Activated naive CD4-positive, alpha-beta T cell treated with anti-CD3 and anti-CD28 coated beads for 36 hours (primary cell): Measurements from ENCODE around the gene KLHL36. TPM values are rescaled to one million over a fixed set of nuclear protein-coding genes. Genes with fewer than 3 reads are reported as not detected.
"Not testable (repeated sequence)": the region's sequence is repeated elsewhere in the genome, so short reads cannot be mapped to it uniquely, and the experiment has no call there.

Experiments
- CTCF ChIA-PET: fragments of 350-600 bp; sonication (Branson Sonifier 250); formaldehyde crosslinking; loops from one replicate; lab custom pipeline; 2021; ENCODE audit warnings: antibody characterized with exemption; lab: Charles Lee
- DNase-seq: peaks from one replicate; pipeline ENCODE4 v3.0.0-alpha.2; 2020
- H3K27ac Mint-ChIP-seq: one replicate; pipeline ENCODE4 v1.8.0; 2021; ENCODE audit warnings: mild to moderate bottlenecking, mixed read lengths
- H3K27me3 Mint-ChIP-seq: one replicate; pipeline ENCODE4 v1.8.0; 2021; ENCODE audit warnings: low read depth, mixed read lengths
- H3K36me3 Mint-ChIP-seq: one replicate; pipeline ENCODE4 v1.8.0; 2021; ENCODE audit warnings: low read depth, mixed read lengths
- H3K4me1 Mint-ChIP-seq: one replicate; pipeline ENCODE4 v1.8.0; 2021; ENCODE audit warnings: low read depth, mixed read lengths
- H3K4me3 Mint-ChIP-seq: one replicate; pipeline ENCODE4 v1.8.0; 2021; ENCODE audit warnings: mild to moderate bottlenecking, moderate library complexity, mixed read lengths
- H3K9me3 Mint-ChIP-seq: one replicate; pipeline ENCODE4 v1.8.0; 2021; ENCODE audit warnings: mixed read lengths
- intact Hi-C: fragments of 100-400 bp; cut with micrococcal nuclease; formaldehyde crosslinking; loops from one replicate; pipeline ENCODE4 v1.15.1; 2023
- total RNA-seq, 2 experiments: library from RNA; stranded (reverse); gene quantifications; one replicate each; pipeline ENCODE4 v1.2.3, GENCODE V29; 2021

Gene KLHL36
- total RNA-seq, 2 experiments from 2014 or later: 45.7 to 50.3 TPM

- DNase-seq: no peak
- H3K27ac Mint-ChIP-seq: no peak overlapping the region
- H3K9me3 Mint-ChIP-seq: no peaks in the 10 kb centered on the region
- H3K36me3 Mint-ChIP-seq: no peaks in the 10 kb centered on the region
- intact Hi-C loops: no loop called here
- peaks cover 4% of the 10 kb centered on the region for H3K4me1 Mint-ChIP-seq
- CTCF ChIA-PET: interaction anchor here (0.6 to 1.3 kb wide), 4 partner anchors 17 to 48 kb away, joined by 3 read pairs; no protein-coding TSS in a partner anchor
- no peak overlapping the region for H3K4me3 Mint-ChIP-seq
- H3K27me3 Mint-ChIP-seq: no peaks in the 10 kb centered on the region
Measured at GRCh38 chr16:84690088-84690819, 41.9 kb downstream of the KLHL36 start.

GRCh38 chr16:84692451-84693214, 44.3 kb downstream of the KLHL36 start:
- Mint-ChIP-seq H3K4me3 (no peak overlapping the region), H3K9me3 (no peaks in the 10 kb centered on the region), H3K27ac (no peak overlapping the region), H3K27me3 (no peaks in the 10 kb centered on the region), H3K36me3 (no peaks in the 10 kb centered on the region), H3K4me1 (peaks cover 3% of the 10 kb centered on the region)
- intact Hi-C loops: no loop called here
- CTCF ChIA-PET: no interaction called here
- DNase-seq: no peak

- intact Hi-C loops: not testable (repeated sequence)
Measured at GRCh38 chr16:84693869-84694268, 45.6 kb downstream of the KLHL36 start.

GRCh38 chr16:84694980-84695379, 46.7 kb downstream of the KLHL36 start:
- CTCF ChIA-PET: interaction anchor here (0.8 to 1.6 kb wide), 3 partner anchors 20 to 276 kb away, joined by 3 to 5 read pairs (median 3); no protein-coding TSS in a partner anchor
- Mint-ChIP-seq H3K27me3 (no peaks in the 10 kb centered on the region), H3K4me1 (no peaks in the 10 kb centered on the region), H3K36me3 (peaks cover 1% of the 10 kb centered on the region), H3K9me3 (no peaks in the 10 kb centered on the region), H3K4me3 (no peak overlapping the region), H3K27ac (no peak overlapping the region)
- intact Hi-C loops: no loop called here
- no peak for DNase-seq

More at GRCh38 chr16:84693869-84694268, 45.6 kb downstream of the KLHL36 start:
- not testable (repeated sequence) for DNase-seq, H3K4me3 Mint-ChIP-seq, H3K9me3 Mint-ChIP-seq, H3K27me3 Mint-ChIP-seq, H3K4me1 Mint-ChIP-seq, H3K36me3 Mint-ChIP-seq, H3K27ac Mint-ChIP-seq
- CTCF ChIA-PET: interaction anchor here (0.6 to 1.6 kb wide), 6 partner anchors 20 to 482 kb away, joined by 3 to 5 read pairs (median 3); no protein-coding TSS in a partner anchor

GRCh38 chr16:84699147-84699711, 50.9 kb downstream of the KLHL36 start:
- peak; percentile 35 for DNase-seq
- H3K36me3 Mint-ChIP-seq: peaks cover 3% of the 10 kb centered on the region
- no peaks in the 10 kb centered on the region for H3K27me3 Mint-ChIP-seq
- no peaks in the 10 kb centered on the region for H3K9me3 Mint-ChIP-seq
- CTCF ChIA-PET: no interaction called here
- intact Hi-C loops: no loop called here
- H3K27ac Mint-ChIP-seq: peak overlapping the region; percentile 50
- H3K4me3 Mint-ChIP-seq: peak overlapping the region; percentile 77
- H3K4me1 Mint-ChIP-seq: peaks cover 26% of the 10 kb centered on the region

GRCh38 chr16:84699712-84700445, 51.6 kb downstream of the KLHL36 start, which contains the start of gene USP10:
Gene USP10 (plus strand): TSS chr16:84700000. CDS start chr16:84700091, 91 bp downstream.
- Mint-ChIP-seq H3K4me1 (peaks cover 31% of the 10 kb centered on the region), H3K27ac (peak within 1 kb of the TSS; percentile 95), H3K36me3 (peaks cover 3% of the 10 kb centered on the region), H3K9me3 (no peaks in the 10 kb centered on the region), H3K27me3 (no peaks in the 10 kb centered on the region), H3K4me3 (peak within 1 kb of the TSS; percentile 95)
- intact Hi-C loops: loop anchor here (1.0 to 2.0 kb wide), 2 partner anchors 26 to 27 kb away; no protein-coding TSS in a partner anchor
- CTCF ChIA-PET: interaction anchor here (0.6 to 3.3 kb wide), 8 partner anchors 26 to 194 kb away, joined by 3 to 20 read pairs (median 7); no protein-coding TSS in a partner anchor
- DNase-seq: peak; percentile 80

- Mint-ChIP-seq H3K4me3 (peak overlapping the region; percentile 95), H3K9me3 (no peaks in the 10 kb centered on the region)
Measured at GRCh38 chr16:84700446-84701300, 52.4 kb downstream of the KLHL36 start.

GRCh38 chr16:84703681-84704080, 55.4 kb downstream of the KLHL36 start:
- Mint-ChIP-seq H3K36me3 (peaks cover 3% of the 10 kb centered on the region), H3K27ac (no peak overlapping the region), H3K27me3 (no peaks in the 10 kb centered on the region), H3K9me3 (no peaks in the 10 kb centered on the region), H3K4me3 (no peak overlapping the region), H3K4me1 (peaks cover 48% of the 10 kb centered on the region)
- DNase-seq: no peak
- CTCF ChIA-PET: interaction anchor here (0.7 to 2.7 kb wide), 4 partner anchors 22 to 193 kb away, joined by 3 to 13 read pairs (median 6); no protein-coding TSS in a partner anchor
- intact Hi-C loops: no loop called here

More at GRCh38 chr16:84700446-84701300, 52.4 kb downstream of the KLHL36 start:
- DNase-seq: peak; percentile 64
- Mint-ChIP-seq H3K36me3 (peaks cover 3% of the 10 kb centered on the region), H3K4me1 (peaks cover 36% of the 10 kb centered on the region), H3K27me3 (no peaks in the 10 kb centered on the region), H3K27ac (peak overlapping the region; percentile 95)
- intact Hi-C loops: loop anchor here (1.0 to 2.0 kb wide), 2 partner anchors 26 to 28 kb away; no protein-coding TSS in a partner anchor
- CTCF ChIA-PET: interaction anchor here (0.6 to 3.3 kb wide), 9 partner anchors 9 to 195 kb away, joined by 3 to 20 read pairs (median 6); no protein-coding TSS in a partner anchor

GRCh38 chr16:84704253-84704652, 55.9 kb downstream of the KLHL36 start:
- Mint-ChIP-seq H3K27me3 (no peaks in the 10 kb centered on the region), H3K9me3 (no peaks in the 10 kb centered on the region), H3K4me3 (no peak overlapping the region), H3K36me3 (peaks cover 3% of the 10 kb centered on the region), H3K27ac (no peak overlapping the region), H3K4me1 (peaks cover 54% of the 10 kb centered on the region)
- CTCF ChIA-PET: interaction anchor here (1.2 to 2.7 kb wide), 3 partner anchors 22 to 82 kb away, joined by 4 to 13 read pairs (median 7); no protein-coding TSS in a partner anchor
- DNase-seq: no peak
- intact Hi-C loops: no loop called here

GRCh38 chr16:84706856-84707255, 58.5 kb downstream of the KLHL36 start:
- no peak for DNase-seq
- CTCF ChIA-PET: no interaction called here
- Mint-ChIP-seq H3K9me3 (no peaks in the 10 kb centered on the region), H3K27ac (no peak overlapping the region), H3K27me3 (no peaks in the 10 kb centered on the region), H3K4me3 (no peak overlapping the region), H3K4me1 (peaks cover 69% of the 10 kb centered on the region), H3K36me3 (peaks cover 3% of the 10 kb centered on the region)
- intact Hi-C loops: no loop called here
